T-helper 2 cell treated with Interferon-gamma antibody and Interleukin-4, amounts not matched to agents 5 μg/mL and 100 μg/mL, for 36 hours (primary cell): ENCODE data around the gene PIWIL4.
"Not testable (repeated sequence)": the region's sequence is repeated elsewhere in the genome, so short reads cannot be mapped to it uniquely, and the experiment has no call there.

Source experiments
- DNase-seq: peaks from one replicate; pipeline ENCODE4 v3.0.0; 2021; ENCODE audit warnings: low spot score
- H3K27ac Mint-ChIP-seq: one replicate; pipeline ENCODE4 v1.8.0; 2021; ENCODE audit warnings: mild to moderate bottlenecking, mixed read lengths
- H3K27me3 Mint-ChIP-seq: one replicate; pipeline ENCODE4 v1.8.0; 2021; ENCODE audit warnings: low read depth, mixed read lengths
- H3K36me3 Mint-ChIP-seq: one replicate; pipeline ENCODE4 v1.8.0; 2021; ENCODE audit warnings: low read depth, mixed read lengths
- H3K4me1 Mint-ChIP-seq: one replicate; pipeline ENCODE4 v1.8.0; 2021; ENCODE audit warnings: low read depth, mixed read lengths
- H3K4me3 Mint-ChIP-seq: one replicate; pipeline ENCODE4 v1.8.0; 2022; ENCODE audit warnings: mild to moderate bottlenecking, moderate library complexity, mixed read lengths
- H3K9me3 Mint-ChIP-seq: one replicate; pipeline ENCODE4 v1.8.0; 2021; ENCODE audit warnings: mixed read lengths

Gene PIWIL4

GRCh38 chr11:94558932-94559331, 8.2 kb upstream of the PIWIL4 start:
- no peaks in the 10 kb centered on the region for H3K27me3 Mint-ChIP-seq
- no peaks in the 10 kb centered on the region for H3K36me3 Mint-ChIP-seq
- no peak overlapping the region for H3K4me3 Mint-ChIP-seq
- no peaks in the 10 kb centered on the region for H3K4me1 Mint-ChIP-seq
- H3K9me3 Mint-ChIP-seq = no peaks in the 10 kb centered on the region
- no peak overlapping the region for H3K27ac Mint-ChIP-seq
- no peak for DNase-seq

GRCh38 chr11:94559361-94559760, 7.8 kb upstream of the PIWIL4 start:
- Mint-ChIP-seq H3K4me1 (no peaks in the 10 kb centered on the region), H3K9me3 (no peaks in the 10 kb centered on the region), H3K36me3 (no peaks in the 10 kb centered on the region), H3K27ac (no peak overlapping the region), H3K27me3 (no peaks in the 10 kb centered on the region), H3K4me3 (no peak overlapping the region)
- DNase-seq = no peak

GRCh38 chr11:94560834-94561233, 6.3 kb upstream of the PIWIL4 start:
- no peaks in the 10 kb centered on the region for H3K27me3 Mint-ChIP-seq
- no peaks in the 10 kb centered on the region for H3K4me1 Mint-ChIP-seq
- H3K36me3 Mint-ChIP-seq = no peaks in the 10 kb centered on the region

GRCh38 chr11:94563176-94563847, 3.9 kb upstream of the PIWIL4 start:
- H3K4me3 Mint-ChIP-seq = no peak overlapping the region
- no peak overlapping the region for H3K27ac Mint-ChIP-seq
- DNase-seq = no peak
- no peaks in the 10 kb centered on the region for H3K4me1 Mint-ChIP-seq
- H3K27me3 Mint-ChIP-seq = peaks cover 3% of the 10 kb centered on the region
- no peaks in the 10 kb centered on the region for H3K9me3 Mint-ChIP-seq
- H3K36me3 Mint-ChIP-seq = no peaks in the 10 kb centered on the region

More at GRCh38 chr11:94560834-94561233, 6.3 kb upstream of the PIWIL4 start:
- Mint-ChIP-seq H3K27ac (no peak overlapping the region), H3K4me3 (no peak overlapping the region), H3K9me3 (no peaks in the 10 kb centered on the region)
- DNase-seq = no peak

- no peaks in the 10 kb centered on the region for H3K36me3 Mint-ChIP-seq
- no peaks in the 10 kb centered on the region for H3K4me1 Mint-ChIP-seq
- H3K27me3 Mint-ChIP-seq = peaks cover 3% of the 10 kb centered on the region
- H3K27ac Mint-ChIP-seq = no peak overlapping the region
- no peaks in the 10 kb centered on the region for H3K9me3 Mint-ChIP-seq
- no peak for DNase-seq
- H3K4me3 Mint-ChIP-seq = no peak overlapping the region
Observed at GRCh38 chr11:94563848-94564467, 3.2 kb upstream of the PIWIL4 start.

GRCh38 chr11:94568200-94568599, 1.0 kb downstream of the PIWIL4 start:
- Mint-ChIP-seq H3K27ac (no peak overlapping the region), H3K4me3 (no peak overlapping the region), H3K36me3 (no peaks in the 10 kb centered on the region), H3K4me1 (no peaks in the 10 kb centered on the region), H3K27me3 (peaks cover 3% of the 10 kb centered on the region), H3K9me3 (no peaks in the 10 kb centered on the region)
- DNase-seq = no peak

- H3K4me1 Mint-ChIP-seq = no peaks in the 10 kb centered on the region
- H3K27me3 Mint-ChIP-seq = peaks cover 3% of the 10 kb centered on the region
- H3K9me3 Mint-ChIP-seq = no peaks in the 10 kb centered on the region
- DNase-seq = no peak
- no peak overlapping the region for H3K27ac Mint-ChIP-seq
- H3K4me3 Mint-ChIP-seq = no peak overlapping the region
- no peaks in the 10 kb centered on the region for H3K36me3 Mint-ChIP-seq
Observed at GRCh38 chr11:94568717-94569116, 1.5 kb downstream of the PIWIL4 start.

GRCh38 chr11:94572975-94573374, 5.8 kb downstream of the PIWIL4 start:
- not testable (repeated sequence) for H3K9me3 Mint-ChIP-seq, H3K27ac Mint-ChIP-seq, H3K4me1 Mint-ChIP-seq, H3K4me3 Mint-ChIP-seq, DNase-seq, H3K27me3 Mint-ChIP-seq, H3K36me3 Mint-ChIP-seq

GRCh38 chr11:94574193-94574961, 7.2 kb downstream of the PIWIL4 start:
- Mint-ChIP-seq H3K27ac (no peak overlapping the region), H3K27me3 (peaks cover 3% of the 10 kb centered on the region), H3K4me1 (no peaks in the 10 kb centered on the region)

GRCh38 chr11:94576306-94576705, 9.1 kb downstream of the PIWIL4 start:
- Mint-ChIP-seq H3K9me3 (no peaks in the 10 kb centered on the region), H3K36me3 (no peaks in the 10 kb centered on the region), H3K4me1 (no peaks in the 10 kb centered on the region), H3K27me3 (peaks cover 3% of the 10 kb centered on the region), H3K27ac (no peak overlapping the region), H3K4me3 (no peak overlapping the region)
- no peak for DNase-seq

More at GRCh38 chr11:94574193-94574961, 7.2 kb downstream of the PIWIL4 start:
- Mint-ChIP-seq H3K36me3 (no peaks in the 10 kb centered on the region), H3K9me3 (no peaks in the 10 kb centered on the region), H3K4me3 (no peak overlapping the region)
- DNase-seq = no peak

- Mint-ChIP-seq H3K27me3 (peaks cover 3% of the 10 kb centered on the region), H3K27ac (no peak overlapping the region), H3K4me3 (no peak overlapping the region), H3K9me3 (no peaks in the 10 kb centered on the region), H3K4me1 (no peaks in the 10 kb centered on the region), H3K36me3 (no peaks in the 10 kb centered on the region)
- DNase-seq = no peak
Observed at GRCh38 chr11:94577841-94578240, 10.7 kb downstream of the PIWIL4 start.

GRCh38 chr11:94581926-94582325, 14.8 kb downstream of the PIWIL4 start:
- Mint-ChIP-seq H3K9me3 (no peaks in the 10 kb centered on the region), H3K27ac (no peak overlapping the region), H3K27me3 (no peaks in the 10 kb centered on the region), H3K4me3 (no peak overlapping the region), H3K4me1 (no peaks in the 10 kb centered on the region), H3K36me3 (no peaks in the 10 kb centered on the region)
- DNase-seq = no peak

- Mint-ChIP-seq H3K9me3 (no peaks in the 10 kb centered on the region), H3K36me3 (no peaks in the 10 kb centered on the region), H3K4me3 (no peak overlapping the region), H3K27me3 (no peaks in the 10 kb centered on the region), H3K4me1 (no peaks in the 10 kb centered on the region), H3K27ac (no peak overlapping the region)
- DNase-seq = no peak
Observed at GRCh38 chr11:94583213-94583865, 16.2 kb downstream of the PIWIL4 start.
